ENCODE results near the gene SIM1.
A peak's percentile ranks its signal among the peaks of the same experiment; 100 is the strongest.

Gene SIM1, protein sequence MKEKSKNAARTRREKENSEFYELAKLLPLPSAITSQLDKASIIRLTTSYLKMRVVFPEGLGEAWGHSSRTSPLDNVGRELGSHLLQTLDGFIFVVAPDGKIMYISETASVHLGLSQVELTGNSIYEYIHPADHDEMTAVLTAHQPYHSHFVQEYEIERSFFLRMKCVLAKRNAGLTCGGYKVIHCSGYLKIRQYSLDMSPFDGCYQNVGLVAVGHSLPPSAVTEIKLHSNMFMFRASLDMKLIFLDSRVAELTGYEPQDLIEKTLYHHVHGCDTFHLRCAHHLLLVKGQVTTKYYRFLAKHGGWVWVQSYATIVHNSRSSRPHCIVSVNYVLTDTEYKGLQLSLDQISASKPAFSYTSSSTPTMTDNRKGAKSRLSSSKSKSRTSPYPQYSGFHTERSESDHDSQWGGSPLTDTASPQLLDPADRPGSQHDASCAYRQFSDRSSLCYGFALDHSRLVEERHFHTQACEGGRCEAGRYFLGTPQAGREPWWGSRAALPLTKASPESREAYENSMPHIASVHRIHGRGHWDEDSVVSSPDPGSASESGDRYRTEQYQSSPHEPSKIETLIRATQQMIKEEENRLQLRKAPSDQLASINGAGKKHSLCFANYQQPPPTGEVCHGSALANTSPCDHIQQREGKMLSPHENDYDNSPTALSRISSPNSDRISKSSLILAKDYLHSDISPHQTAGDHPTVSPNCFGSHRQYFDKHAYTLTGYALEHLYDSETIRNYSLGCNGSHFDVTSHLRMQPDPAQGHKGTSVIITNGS

DNA sequence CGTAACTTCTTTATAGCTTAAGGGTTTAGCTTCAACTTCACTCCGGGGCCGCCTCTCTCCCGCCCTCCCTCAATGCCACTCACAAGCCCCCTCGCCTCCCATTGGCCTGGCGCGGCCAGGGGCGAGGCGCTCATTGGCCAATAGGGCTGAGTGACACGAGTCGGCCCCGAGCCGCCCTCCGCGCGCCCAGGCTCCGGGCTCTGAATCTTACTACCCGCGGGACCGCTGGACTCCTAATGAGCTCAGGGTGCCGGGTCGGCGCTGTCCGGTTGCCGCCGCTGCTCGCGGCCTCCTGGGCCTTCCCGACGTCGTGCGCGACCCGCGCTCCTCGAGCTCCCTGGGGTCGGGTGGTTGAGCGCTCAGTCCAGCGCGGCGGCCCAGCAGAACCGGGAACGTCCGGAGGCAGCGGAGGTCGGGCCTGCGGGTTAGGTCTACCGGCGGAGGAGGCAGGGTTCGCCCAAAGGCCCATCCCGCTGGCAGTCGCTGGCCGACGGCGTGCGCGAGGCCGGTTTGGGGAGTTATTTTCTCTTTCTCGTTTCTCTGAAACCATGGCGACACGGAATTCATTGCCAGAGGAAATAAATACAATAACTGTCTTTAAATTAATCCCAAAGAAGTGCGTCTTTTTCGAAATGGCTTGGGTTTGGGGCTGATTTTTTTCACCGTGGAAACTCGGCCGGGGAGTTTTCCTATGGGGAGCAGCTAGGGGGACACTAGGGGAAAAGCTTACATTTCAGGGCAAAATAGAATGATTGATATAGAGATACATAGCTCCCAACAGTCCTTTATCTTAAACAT, at the start of gene SIM1:
SIM1 (minus strand) TSS at position 19 of the 798 bp plus-strand sequence. CDS start 1,453 bp downstream, outside the sequence.
- peak; percentile 88 to 90 for DNase-seq (ENCODE audit: low read depth in 2 of 2)

DNA sequence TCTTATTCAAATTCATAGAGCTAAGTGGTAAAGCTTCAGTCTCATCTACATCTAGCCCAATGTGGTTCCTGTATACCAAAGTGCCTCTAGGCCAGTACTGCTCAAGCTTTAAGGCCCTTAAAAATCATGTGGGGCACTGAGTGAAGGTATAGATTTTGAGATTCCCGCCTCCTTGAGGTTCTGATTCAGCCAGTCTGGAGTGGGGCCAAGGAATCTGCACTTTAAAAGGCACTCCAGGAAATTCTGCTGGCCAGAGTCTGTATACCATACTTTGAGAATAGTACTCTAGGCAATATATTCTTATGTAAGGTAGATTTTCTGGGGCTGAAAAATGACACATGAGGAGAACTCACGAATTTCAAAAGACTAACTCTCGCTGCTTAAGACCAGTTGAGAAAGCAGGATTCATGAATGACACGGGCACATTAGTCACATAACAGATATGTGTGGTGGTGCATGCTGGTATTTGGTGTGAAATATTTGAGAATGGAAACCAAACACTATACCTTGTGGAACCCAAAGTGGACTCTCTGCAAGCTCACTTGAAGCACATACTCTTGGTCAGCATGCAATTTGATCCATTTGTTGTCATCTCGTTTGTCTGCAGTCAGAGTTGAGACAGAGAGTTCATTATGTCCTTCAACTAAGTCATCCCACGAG, 47.6 kb upstream of the SIM1 start:
- peak; percentile 16 to 21 for DNase-seq (ENCODE audit: low read depth in 2 of 2)

DNA sequence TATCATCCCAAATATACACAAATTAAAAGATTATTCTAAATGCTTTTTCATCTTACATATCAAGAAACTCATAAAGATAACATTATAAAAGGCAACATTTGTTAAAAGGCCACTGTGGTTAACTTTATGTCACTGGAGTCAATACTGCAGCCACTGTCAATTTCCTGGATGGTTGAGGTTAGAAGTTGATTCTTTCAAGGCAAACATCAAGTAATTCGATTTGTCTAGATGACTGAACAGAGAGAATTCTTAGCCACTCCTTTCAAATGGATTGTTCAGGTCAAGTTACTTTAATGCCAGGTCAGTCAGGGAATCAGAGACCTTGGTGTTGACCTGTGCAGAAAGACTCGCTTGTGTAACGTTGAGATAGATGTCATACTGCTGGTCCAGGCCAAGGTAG, 44.4 kb upstream of the SIM1 start:
- no peak for DNase-seq (ENCODE audit: low read depth in 2 of 2)

DNA sequence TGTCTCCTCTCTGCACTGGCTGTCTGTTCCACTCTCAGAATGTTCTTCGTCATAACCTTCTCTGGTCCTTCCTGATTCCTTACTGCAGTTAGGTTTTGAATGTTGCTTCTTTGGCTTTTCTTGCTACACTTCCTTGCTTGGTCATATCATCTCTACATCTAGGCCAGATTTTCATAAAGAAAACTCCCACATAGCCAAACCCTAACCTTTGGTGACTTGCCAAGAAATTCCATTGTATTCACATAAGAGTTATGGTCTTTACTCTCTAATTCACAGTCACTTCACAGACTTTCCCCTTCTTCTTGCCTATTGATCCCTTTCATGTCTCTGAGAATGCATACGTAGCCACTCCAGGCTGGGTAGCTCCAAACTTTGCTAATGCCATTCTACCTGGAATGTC, 41.9 kb upstream of the SIM1 start:
- DNase-seq (ENCODE audit: low read depth in 2 of 2) = peak; percentile 52

DNA sequence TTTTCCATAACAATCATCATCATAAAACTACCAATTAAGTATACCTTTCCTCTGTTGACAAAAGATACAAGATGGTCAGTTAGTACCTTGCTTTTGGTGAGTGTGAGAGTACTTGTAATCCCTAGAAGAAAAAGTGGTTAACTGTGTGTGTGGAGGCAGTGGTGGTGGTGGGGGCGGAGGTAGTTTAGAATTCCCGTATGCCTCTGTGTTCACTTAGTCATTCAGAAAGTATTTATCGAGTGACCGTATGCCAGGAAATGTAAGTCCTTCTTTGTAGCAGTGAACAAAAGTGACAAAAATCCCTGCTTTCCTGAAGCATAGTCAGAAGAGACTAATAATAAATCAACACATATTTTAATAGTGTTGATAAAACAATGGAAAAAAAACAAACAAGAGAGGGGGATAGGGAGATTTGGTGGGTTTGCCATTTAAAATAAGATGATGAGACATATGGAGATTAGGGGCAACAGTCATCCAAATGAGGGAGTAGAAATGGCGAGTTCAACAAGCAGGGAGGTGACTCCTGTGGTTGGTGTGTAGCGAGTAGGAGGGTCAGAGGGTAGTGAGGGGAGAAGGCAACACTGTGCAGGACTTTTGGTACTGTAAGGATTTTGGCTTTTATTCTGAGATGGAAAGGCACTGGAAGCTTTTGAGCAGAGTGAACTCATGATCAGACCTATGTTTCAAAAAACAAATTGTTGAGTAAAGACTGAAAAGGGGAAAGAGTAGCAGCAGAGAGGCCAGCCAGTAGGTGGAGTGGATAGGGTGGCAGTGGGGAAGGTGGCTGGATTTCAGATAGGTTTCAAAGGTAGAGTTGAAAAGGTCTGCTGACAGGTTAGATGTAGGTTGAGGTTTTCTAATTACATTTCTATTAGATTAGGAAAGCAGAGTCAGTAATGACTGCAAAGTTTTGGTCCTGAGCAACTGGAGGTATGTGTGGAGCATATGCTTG, 40.3 kb upstream of the SIM1 start:
- DNase-seq (ENCODE audit: low read depth in 2 of 2) = peak; percentile 54 to 56

DNA sequence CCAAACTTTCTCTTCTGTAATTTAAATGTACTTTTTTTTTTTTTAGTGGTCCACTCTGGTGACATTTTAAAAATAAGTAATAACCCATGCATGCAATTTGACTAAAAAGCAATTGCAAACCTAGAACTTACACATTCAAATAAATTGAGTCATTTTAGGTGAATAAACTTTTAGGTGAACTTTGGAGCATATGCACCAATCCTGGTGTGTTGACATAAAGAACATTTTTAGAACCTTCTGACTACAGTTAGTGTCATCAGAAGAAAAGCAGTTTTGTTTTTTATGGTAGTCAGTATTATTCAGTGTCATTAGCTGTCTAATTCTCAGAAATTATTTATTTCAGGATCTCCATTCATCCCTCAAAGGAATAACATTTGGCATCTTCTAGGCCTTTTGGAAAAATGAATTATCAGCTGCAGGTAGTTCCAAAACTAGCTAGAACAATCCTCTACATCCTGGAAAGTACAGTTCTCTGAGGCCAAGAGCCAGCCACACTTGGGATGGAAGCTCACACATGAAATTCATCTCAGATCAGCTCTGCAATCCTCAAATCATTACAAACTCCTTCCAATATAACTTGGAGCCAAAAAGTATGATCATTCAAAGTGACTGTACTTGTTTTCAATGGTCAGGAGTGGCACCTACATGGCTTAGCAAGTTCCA, 38.5 kb upstream of the SIM1 start:
- DNase-seq (ENCODE audit: low read depth in 2 of 2) = no peak

DNA sequence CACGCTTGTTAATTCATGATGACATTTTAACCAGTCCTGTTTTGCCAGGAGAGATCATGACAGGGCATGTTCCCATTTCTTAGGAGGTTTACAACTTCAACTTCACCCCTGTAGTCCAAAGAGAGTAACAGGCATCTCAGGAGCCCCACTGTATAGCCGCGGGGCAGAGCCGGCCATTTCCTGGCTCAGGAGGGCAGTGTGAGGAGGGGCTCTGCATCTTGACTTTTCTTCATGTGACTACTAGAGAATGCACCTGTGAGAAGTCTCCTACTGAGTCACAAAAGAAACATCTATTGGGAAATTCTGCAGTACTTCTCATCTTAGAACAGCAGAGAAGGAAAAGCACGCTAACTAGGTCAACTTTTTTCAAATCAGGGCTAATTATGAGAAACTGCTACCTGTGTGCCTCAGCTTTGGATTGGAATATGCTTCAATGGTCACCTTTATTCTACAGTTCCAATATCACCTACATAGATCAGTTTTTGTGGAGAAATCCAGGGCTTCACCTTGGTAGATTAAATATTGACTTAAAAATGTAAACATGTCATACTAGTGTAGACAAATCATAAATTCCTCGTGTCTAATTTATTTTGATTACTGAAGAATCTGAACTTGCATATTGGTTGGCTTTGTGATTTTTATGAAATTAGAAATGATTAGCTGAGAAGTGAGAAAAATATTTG, 28.6 kb upstream of the SIM1 start:
- no peak for DNase-seq (ENCODE audit: low read depth in 2 of 2)

DNA sequence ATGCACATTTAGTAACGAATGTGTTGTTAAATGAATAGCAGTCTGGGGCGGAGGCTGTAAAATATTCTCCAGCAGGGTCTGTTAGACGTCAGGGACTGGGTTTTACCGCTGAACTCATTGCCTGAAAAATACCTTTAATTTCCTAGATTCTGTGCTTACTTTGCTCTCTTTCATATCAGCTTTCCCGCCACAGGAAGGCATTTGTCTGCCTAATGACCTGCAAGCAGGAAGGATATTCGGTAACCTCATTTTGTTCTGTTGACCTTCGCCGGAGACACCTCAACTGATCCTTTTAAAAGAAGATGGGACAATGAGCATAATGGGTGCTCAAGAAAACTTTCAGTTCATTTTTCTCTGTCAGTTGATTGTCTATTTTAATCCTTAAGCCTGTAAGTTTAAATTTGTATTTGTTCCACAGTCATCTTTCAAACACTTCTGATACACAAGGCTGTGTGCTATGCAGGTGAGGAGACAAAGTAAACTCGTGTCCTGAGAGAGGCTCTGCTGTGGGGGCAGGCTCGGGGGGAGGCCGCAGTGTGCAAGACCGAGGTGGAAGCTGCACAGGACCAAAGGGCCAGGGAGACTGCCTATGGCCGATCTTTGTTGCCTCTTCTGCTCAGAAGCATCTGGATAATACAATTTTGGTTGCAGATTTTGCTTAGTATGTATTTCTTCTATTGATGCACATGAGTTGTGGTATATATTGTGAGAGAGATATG, 27.4 kb upstream of the SIM1 start:
- DNase-seq (ENCODE audit: low read depth in 2 of 2) = no peak

DNA sequence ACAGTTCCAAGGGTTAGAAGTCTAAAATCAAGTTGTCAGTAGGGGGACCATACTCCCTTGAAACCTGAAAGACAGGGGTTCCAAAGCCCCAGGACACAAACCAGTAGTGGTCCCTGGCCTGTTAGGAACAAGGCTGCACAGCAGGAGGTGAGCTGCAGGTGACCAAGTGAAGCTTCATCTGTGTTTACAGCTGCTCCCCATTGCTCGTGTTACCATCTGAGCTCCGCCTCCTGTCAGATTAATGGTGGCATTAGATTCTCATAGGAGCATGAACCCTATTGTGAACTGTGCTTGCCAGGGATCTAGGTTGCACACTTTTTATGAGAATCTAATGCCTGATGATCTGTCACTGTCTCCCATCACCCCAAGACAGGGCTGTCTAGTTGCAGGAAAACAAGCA, 25.3 kb upstream of the SIM1 start:
- no peak for DNase-seq (ENCODE audit: low read depth in 2 of 2)

DNA sequence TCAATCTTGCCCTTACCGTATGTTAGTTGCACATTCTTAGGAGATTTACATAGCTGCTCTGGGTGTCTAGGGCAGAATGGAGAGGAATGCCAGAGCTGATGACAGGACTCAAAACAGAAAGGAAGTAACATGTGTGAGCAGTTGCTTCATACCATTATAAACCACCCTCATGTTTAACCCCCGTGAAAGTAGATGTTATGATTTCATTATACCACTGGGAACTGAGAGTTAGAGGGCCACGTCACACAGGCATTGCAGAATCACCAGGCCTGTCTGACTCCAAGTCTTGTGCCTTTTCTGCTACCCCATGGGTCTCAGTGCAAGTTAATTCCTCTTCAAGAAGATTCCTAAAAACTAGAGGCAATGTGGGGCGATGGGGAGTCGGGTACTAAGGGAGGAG, 23.5 kb upstream of the SIM1 start:
- DNase-seq (ENCODE audit: low read depth in 2 of 2) = peak; percentile 51 to 62

DNA sequence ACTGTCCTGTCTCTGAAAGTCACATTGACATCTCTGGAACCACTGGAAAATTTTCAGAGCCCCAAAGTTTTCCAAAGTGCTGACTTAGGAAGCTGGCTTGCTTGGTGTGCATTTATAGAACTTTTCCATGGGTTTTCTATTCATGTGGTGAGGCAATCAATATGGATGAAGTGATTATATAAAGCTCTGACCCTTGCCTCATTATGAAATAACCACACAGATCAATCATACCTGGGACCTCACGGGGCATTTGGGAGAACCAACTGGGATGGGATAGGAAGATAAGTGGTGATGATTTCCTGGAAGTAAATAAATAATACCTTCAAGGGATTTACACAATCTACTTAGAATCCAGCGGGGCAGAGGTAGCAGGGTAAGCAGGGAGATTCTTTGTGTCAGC, 22.9 kb upstream of the SIM1 start:
- DNase-seq (ENCODE audit: low read depth in 2 of 2) = no peak

DNA sequence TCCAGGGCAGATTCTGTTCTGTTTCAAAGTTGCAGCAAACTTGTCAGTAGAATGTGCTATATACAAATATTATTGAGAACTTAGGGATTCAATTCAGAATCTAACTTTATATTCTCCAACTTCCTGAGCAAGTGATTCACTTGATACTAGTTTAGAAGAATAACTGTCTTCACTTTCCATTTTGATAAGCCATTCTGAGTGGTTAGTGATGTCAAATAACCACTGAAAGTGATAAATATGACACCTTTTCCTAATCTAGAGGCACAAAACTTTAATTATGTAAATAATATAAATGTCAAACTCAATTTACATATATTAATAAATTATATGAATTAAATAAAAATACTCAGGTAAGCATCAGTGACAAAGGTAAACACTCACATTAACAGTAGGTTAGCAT, 20.5 kb upstream of the SIM1 start:
- DNase-seq (ENCODE audit: low read depth in 2 of 2) = no peak

DNA sequence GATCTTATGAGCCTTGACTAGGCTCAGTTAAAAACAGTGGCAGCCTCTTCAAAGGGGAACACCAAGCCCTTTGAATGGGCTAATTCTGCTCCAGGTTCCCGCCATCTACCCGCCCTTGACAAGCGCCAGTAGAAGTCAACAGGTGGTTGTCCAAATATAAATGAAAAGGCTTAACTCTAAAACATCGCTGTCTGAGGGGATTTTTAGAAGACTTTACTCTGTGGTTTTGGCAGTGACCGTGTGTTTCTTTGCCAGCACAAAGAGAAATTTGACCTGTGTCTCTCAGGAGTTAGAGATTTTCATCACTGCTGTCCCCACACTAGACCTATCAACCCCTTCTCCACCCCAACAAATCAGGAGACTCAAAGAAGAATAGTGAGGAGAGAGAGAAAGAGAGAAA, 19.8 kb upstream of the SIM1 start:
- DNase-seq (ENCODE audit: low read depth in 2 of 2) = no peak

DNA sequence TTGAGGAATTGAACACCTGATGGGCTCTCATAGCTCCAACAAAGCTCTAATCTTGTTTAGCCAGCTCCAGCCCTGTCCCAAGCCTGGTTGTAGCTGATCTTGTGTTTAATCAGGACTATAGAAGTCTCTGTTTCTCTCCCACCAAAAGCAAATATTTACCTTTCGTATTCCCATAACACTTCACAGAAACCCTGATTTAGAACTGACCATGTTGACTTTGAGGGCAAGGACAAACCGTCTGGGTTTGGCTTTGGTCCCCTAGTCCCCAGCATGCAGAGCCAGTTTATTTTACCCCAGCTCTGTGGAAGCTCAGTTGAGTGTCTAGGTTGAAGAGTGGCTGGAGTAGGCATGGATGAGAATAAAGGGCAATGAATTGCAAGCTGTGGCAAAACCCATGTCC, 18.0 kb upstream of the SIM1 start:
- no peak for DNase-seq (ENCODE audit: low read depth in 2 of 2)

DNA sequence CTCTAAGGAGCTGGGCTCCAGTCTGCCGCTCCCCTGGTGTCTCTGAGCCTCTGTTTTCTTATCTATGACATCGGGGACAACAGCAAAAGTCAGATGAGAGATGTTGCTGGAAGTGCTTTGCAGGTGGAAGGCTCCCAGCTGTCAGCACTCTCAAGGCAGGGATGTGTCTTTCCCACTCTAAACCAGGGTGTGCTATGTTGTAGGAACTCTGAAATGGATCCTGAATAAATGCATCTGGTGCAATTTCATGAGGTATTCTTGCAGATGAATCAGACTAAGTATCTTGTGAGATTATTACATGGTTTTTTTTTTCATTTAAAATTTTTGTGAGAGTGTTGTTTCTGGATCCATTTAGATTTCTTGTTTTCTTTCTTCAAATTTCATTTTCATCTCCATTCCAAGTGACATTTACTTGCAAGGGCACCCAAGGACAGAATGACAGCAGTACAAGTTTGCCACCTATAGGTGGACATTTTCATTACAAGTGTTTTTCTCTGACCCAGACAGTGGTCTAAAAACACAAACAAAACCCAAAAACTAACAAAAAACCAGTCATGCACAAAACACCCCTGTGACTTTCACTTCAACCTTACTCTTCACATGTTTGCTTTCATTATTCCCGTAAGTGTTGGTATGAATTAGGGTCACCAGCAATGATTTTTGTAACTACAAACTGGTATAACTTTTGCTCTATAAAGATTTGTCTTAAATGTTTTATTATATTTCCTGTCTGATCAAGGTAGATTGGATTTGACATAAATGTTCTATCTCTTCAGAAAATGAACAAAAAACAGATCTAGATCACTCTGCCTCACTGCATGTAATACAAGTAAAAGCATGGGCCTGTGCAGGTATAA, 14.7 kb upstream of the SIM1 start:
- no peak for DNase-seq (ENCODE audit: low read depth in 2 of 2)

DNA sequence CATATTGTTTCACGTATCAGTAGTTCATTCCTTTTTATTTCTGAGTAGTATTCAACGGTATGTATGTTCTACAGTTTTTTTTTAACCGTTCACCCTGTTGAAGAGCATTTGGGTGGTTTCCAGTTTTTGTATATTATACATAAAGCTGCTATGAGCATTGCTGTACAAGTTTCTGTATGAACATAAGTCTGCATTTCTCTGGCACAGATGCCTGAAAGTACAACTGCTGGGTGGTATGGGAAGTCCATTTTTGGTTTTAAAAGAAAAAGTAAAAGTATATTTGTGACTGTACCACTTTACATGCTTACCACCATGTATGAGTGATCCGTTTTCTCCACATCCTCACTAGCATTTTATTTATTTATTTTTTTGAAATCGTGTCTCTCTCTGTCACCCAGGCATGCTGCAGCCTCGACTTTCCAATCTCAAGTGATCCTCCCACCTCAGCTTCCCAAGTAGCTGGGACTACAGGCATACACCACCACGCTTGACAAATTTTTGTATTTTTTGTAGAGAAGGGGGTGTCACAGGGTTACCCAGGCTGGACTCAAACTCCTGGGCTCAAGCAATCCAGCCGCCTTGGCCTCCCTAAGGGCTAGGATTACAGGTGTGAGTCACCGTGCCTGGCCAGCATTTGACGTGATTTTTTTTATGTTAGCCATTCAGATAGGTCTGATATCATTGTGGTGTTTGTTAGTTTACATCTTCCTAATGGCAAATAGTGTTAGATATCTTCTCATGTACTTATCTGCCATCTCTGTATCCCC, 11.0 kb upstream of the SIM1 start:
- DNase-seq (ENCODE audit: low read depth in 2 of 2) = no peak

DNA sequence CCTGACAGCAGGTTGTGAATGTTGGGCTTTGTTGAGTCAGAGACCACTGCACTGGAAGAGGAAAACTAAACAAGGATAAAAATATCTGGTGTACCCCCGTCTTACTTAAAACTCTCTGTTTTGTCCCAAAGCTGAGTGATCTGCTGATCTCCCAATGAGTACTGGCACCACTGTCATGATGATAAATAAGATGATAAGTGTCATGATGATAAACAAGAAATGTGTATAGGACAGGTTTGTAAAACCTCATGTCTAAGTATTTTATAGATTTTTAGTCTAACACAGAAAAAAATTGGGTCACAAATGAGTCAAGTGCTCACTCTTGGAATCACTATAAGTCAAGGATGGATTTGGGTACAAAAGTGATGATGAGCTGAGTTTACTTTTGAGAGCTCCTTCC, 8.5 kb upstream of the SIM1 start:
- no peak for DNase-seq (ENCODE audit: low read depth in 2 of 2)

Measured in fibroblast of skin of left quadriceps (primary cell).